C4-2B (cell line): Measurements from ENCODE around the gene TSFM.

Experiments
- ZFX ChIP-seq: fragments of 450-650 bp; IDR thresholded peaks from 2 replicates; pipeline ENCODE4 v1.6.1; 2017
- TF ChIP-seq, protein P1 (sequence below): fragments of 450-650 bp; conservative IDR thresholded peaks from 2 replicates; pipeline ENCODE4 v1.5.1; 2017; ENCODE audit warnings: mild to moderate bottlenecking

DNA sequence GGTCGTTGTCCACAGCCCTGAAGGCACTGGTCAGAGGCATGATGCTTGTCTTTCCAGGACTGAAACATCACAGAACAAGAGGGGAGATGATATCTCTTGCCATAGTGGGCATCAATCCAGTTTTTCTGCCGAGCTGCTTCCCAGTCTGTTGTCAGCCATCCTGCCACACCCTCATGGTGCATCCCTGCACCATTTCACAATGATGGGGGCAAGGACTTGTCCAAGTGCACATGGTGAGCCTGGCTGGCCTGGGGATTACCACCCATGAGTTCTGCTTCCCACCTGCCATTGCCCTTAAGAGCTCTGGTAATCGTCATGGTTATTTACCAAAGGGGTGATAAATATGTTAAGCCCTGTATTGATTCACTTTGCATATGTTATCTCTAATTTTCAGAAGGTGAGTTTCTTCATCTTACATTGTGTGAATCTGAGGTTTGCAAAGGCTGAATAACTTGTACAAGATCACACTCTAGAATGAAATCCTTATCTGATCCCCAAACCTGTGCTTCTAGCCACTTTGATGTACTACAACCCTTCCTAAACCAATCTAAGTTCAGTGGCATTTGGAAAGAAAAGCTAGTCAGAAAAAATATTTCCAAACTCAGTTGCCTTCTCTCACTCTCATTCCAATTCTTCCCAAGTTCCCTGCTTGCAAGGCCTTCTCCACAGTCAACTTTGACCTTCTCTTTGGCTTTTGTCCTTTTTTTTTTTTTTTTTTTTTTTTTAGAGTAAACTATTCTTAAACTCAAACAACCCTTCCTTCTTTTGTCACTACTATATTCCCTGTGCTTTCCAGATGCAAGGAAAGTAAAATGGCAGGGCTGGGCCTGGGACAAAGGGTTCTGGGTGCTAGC, 33.6 kb downstream of the TSFM start:
- TF ChIP-seq, protein P1, sequence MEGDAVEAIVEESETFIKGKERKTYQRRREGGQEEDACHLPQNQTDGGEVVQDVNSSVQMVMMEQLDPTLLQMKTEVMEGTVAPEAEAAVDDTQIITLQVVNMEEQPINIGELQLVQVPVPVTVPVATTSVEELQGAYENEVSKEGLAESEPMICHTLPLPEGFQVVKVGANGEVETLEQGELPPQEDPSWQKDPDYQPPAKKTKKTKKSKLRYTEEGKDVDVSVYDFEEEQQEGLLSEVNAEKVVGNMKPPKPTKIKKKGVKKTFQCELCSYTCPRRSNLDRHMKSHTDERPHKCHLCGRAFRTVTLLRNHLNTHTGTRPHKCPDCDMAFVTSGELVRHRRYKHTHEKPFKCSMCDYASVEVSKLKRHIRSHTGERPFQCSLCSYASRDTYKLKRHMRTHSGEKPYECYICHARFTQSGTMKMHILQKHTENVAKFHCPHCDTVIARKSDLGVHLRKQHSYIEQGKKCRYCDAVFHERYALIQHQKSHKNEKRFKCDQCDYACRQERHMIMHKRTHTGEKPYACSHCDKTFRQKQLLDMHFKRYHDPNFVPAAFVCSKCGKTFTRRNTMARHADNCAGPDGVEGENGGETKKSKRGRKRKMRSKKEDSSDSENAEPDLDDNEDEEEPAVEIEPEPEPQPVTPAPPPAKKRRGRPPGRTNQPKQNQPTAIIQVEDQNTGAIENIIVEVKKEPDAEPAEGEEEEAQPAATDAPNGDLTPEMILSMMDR = no peak
- TF ChIP-seq ZFX = no peak
